GM19240 (cell line): ENCODE data around the gene ALDH6A1.
"Not testable (repeated sequence)": the region's sequence is repeated elsewhere in the genome, so short reads cannot be mapped to it uniquely, and the experiment has no call there.

Experiments used
- DNase-seq: peaks from one replicate; pipeline ENCODE4 v3.0.0; 2011; ENCODE audit warnings: low spot score; ENCODE audit not compliant: insufficient read length

Gene ALDH6A1

GRCh38 chr14:74084277-74085046 lies at the start of gene ALDH6A1, which contains the start of gene LIN52:
ALDH6A1 (minus strand) TSS chr14:74084453; CDS start chr14:74084394, 59 bp downstream.
LIN52 (plus strand) TSS chr14:74084956; CDS start chr14:74084975, 19 bp downstream.
- DNase-seq: peak; percentile 95

DNA sequence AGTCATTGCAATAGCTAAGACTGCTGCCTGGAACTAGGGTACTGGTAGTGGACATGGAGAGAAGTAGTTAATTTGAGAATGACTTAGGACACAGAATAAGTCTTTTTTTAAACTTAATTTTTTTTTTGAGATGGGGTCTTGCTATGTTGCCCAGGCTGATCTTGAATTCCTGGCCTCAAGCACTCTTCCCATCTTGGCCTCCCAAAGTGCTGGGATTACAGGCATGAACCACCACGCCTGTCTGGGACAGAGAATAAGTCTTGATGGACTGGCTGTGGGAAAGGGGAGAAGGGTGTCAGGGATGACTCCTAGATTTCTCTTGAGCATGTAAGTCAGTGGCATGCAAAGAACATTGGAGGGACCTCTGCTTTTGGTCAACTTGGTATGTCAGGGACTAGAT lies 43.4 kb upstream of the ALDH6A1 start:
- no peak for DNase-seq

DNA sequence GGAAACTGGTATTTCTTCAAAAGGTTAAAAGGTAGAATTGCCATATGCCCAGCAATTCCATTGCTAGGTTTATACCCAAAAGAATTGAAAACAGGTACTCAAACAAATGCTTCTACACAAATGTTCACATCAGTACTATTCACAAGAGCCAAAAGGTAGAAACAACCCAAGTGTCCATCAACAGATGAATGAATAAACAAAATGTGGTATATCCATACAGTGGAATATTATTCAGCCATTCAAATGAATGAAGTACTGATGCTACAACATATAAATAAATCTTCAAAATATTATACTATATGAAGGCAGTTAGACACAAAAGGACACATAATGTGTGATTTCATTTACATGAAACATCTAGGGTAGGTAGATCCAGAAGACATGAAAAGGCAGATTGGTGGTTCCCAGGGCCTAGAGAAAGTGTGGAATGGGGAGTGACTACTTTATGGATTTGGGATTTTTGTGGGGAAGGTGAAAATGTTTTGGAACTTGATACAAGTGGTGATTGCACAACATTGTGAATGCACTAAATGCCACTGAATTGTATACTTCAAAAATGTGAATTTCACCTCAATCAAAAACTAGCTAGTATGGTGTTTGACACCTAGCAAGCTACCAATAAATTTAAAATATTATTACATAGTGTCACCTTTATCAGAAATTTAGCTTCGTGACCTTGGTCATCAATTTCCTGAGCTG lies 42.2 kb upstream of the ALDH6A1 start:
- DNase-seq: no peak

DNA sequence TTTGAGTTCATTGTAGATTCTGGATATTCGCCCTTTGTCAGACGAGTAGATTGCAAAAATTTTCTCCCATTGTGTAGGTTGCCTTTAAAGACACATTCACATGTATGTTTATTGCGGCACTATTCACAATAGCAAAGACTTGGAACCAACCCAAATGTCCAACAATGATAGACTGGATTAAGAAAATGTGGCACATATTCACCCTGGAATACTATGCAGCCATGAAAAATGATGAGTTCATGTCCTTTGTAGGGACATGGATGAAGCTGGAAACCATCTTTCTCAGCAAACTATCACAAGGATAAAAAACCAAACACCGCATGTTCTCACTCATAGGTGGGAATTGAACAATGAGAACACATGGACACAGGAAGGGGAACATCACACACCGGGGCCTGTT lies 41.2 kb upstream of the ALDH6A1 start:
- not testable (repeated sequence) for DNase-seq

- DNase-seq: peak; percentile 10
These were observed 27.4 kb upstream of the ALDH6A1 start for GRCh38 chr14:74111395-74112216.

GRCh38 chr14:74109369-74109768 lies 25.1 kb upstream of the ALDH6A1 start:
- DNase-seq: no peak

DNA sequence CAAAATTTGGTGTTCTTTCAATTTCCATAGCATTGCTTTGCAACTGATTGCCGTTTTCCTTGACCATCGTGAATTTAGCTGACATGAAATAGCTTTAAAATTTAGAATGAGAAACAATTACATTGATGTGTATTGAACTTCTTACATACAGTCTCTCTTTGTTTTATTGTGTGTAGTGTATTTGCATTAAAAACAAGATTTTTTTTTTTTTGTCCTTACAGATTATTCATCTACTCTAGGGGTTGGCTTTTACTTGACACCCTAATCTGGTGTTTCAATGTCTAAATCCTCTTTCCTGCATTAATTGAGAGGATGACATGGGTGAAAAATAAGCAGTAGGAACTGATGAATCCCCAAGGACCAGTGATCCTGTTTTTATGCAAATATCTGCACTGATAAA lies 21.1 kb upstream of the ALDH6A1 start:
- no peak for DNase-seq

GRCh38 chr14:74089251-74090020 lies 5.2 kb upstream of the ALDH6A1 start:
- no peak for DNase-seq

DNA sequence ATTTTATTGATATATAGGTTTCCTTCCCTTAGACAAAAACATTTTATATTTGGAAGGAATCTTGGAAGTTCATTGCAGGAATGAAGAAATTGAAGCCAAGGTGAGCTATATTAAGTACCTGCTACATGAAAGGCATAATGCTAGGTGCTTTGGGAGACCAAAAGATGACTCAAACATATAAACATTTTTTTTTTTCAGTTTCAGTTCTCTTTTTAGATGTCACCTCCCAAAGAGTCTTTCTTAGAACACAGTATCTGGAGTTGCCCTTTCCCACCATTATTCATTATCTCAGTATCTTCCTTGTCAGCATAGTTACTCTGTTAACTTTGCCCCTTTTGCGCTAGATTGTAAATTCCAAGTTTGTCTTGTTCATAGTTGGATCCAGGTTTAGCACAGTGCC lies 1.6 kb upstream of the ALDH6A1 start:
- DNase-seq: no peak

DNA sequence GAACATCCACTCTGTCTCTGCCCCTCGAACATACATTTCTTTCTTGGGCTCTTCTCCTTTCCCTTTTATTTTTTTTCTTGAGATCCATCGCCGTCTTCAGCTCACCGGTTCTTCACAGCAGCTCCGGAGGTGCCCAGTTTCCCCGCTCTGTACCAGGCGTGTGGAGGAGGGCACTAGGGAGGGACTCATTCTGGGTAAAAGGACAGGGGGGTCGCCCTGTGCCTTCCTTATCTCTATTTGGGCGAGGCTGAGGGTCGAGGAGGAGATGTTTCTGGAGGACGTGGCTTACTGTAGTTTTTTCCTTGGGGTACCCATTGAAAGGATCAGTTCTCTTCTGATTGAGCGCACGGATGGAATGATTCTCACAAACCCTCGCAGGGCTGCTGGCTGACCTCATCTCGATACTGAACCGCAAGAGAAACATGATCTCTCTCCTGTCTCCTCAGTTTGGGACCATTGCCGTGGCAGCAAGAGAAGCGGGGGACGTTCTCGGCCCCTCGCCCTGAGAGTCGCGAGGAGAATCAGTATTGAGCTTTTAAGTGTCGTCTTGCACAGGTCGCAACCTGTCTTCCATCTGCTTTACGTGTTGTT lies 889 bp upstream of the ALDH6A1 start:
- DNase-seq: no peak

DNA sequence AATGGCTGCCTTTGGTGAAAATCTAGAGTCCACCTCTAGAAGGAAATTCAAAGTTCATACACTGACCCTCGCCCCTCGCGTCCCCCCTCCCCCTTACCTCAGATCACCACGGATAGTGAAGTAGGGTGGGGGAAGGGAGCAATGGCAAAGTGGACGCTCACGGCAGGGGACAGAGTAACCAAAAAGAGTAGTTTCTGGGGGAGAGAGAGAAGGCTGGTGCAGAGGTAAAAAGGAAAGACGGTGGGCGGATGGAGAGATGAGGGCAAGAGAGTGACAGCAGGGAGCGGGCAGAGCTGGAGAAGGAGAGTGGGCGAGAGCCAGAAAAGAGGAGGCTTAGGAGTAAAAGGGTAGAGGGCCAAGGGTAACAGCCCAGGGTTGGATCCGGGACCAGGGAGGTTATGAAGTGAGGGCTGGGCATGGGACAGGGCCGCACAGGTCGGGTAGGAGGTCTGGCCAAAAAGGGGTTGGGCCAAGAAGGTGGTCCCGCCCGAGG lies 423 bp downstream of the ALDH6A1 start:
- DNase-seq: no peak

- DNase-seq: no peak
These were observed 1.1 kb downstream of the ALDH6A1 start for GRCh38 chr14:74083161-74083560.

DNA sequence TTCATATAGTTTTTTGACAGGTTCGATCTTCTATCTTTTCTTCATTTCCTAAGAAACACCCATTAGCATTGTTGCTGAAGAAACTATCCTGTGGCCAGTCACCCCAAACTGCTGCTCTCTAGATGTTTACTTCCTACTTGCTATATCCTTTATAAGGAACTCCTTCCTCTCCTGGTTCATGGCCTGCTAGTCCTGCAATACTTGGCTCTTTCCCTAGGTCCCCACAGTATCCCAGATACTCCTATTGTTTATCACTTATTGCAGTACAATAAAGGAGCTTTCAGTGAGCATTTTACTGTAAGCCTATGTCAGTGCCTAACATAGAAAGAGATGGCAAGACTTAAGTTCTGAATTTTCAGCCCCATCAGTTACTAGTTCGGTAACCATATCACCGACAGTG lies 2.8 kb downstream of the ALDH6A1 start:
- DNase-seq: no peak

GRCh38 chr14:74080820-74081460 lies 3.3 kb downstream of the ALDH6A1 start:
- DNase-seq: no peak

GRCh38 chr14:74077401-74077800 lies 6.9 kb downstream of the ALDH6A1 start:
- DNase-seq: no peak

- DNase-seq: no peak
These were observed 18.3 kb downstream of the ALDH6A1 start for GRCh38 chr14:74065746-74066575.

DNA sequence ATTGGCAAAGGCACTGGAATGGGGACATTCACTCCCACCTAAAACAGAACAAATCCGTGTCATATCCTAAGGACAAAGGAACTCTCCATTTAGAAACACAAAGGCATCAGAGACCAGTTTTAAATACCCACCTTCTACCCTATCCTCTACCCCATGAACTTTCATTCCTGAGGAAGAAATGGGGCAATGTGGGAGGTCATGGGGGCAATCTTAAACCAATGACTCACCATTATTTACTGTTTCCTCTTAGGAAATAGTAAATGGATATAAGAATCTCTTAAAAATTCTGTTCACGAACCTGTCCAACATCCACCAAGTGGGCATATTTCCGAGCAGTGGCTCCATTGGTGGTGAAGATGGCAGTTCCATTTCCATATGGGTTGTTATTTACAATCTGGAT lies 19.4 kb downstream of the ALDH6A1 start:
- DNase-seq: no peak

DNA sequence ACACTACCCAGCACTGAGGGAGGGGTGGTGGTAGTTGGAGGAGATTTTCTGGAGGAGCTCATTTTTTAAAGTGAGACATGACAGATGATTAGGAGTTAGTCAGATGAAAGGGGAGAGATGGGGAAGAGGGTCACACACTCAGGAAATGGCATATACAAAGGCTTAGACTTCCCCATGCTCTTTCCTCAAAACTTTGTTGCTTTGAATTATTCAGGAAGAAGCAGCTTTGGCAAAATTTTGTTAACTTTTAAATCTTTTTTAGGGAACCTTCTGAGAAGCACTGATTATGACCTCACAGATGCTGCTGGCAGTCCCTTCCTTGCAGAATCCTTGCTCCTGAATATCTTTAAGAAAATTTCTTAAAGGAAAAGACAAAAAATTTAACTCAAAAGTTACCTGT lies 19.8 kb downstream of the ALDH6A1 start:
- DNase-seq: no peak

DNA sequence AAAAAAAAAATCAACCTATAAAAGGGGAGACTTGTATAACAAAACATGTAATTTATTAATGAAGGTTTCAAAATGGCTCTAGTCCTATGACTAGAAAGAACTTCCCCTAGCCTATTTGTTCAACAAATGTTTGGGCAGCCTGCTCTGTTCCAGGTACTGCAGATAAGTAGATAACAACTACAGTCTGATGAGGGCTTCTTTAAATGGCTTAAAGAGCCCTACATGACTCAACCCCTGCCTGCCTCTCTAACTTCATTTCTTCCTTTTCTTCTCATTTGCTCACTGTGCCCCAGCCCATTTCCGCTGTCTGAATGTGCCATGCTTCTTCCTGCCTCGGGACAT lies 21.5 kb downstream of the ALDH6A1 start:
- no peak for DNase-seq
